B cell (primary cell): ENCODE results near the gene CLDN8. TPM values are rescaled to one million over a fixed set of nuclear protein-coding genes. Genes with fewer than 3 reads are reported as not detected.

Source experiments
- ATAC-seq: fragments of 200-7000 bp; cut with Tn5 transposase; one replicate; pipeline ENCODE4 v1.10.0; 2021; ENCODE audit warnings: low read depth, mild to moderate bottlenecking, moderate number of reproducible peaks, moderate library complexity
- CTCF ChIA-PET: fragments of 350-600 bp; sonication (Branson Sonifier 250); formaldehyde crosslinking; loops from one replicate; lab custom pipeline; 2021; ENCODE audit warnings: antibody characterized with exemption, inconsistent platforms; lab: Charles Lee
- POLR2A ChIA-PET: fragments of 350-600 bp; sonication (Branson Sonifier 250); formaldehyde crosslinking; loops from one replicate; lab custom pipeline; 2021; ENCODE audit warnings: antibody characterized with exemption; lab: Charles Lee
- DNase-seq: peaks from one replicate; pipeline ENCODE4 v3.0.0; 2013
- H2AFZ ChIP-seq: 2 replicates; pipeline ENCODE4 v1.6.1; 2012; ENCODE audit warnings: mild to moderate bottlenecking, low read depth, low read length; ENCODE audit not compliant: insufficient read depth, poor library complexity, severe bottlenecking
- H3K27ac ChIP-seq, 2 donors: 1 replicate in 1 of 2; 2 replicates in 1 of 2; pipeline ENCODE4 v1.5.1; 2012 to 2013; ENCODE audit warnings: low read length in 2 of 2, mild to moderate bottlenecking in 2 of 2, moderate library complexity in 1 of 2
- H3K27me3 ChIP-seq, 4 experiments: fragments of 200-600 bp in 1 of 4; sonication (generic) in 1 of 4; replicated peaks in 1 of 4; 1 replicate in 2 of 4; 2 replicates in 2 of 4; pipeline versions ENCODE4 v1.6.1 to v1.7.0; 2013 to 2016; ENCODE audit warnings: low read length in 3 of 4, mild to moderate bottlenecking in 2 of 4, mixed read lengths in 1 of 4, moderate library complexity in 1 of 4; ENCODE audit not compliant: insufficient read depth in 4 of 4, control insufficient read depth in 3 of 4; ENCODE audit errors: control extremely low read depth in 1 of 4
- H3K36me3 ChIP-seq, 2 experiments: replicated peaks in 1 of 2; 1 replicate in 1 of 2; 2 replicates in 1 of 2; pipeline versions ENCODE4 v1.6.1 to v1.7.1; 2013; ENCODE audit warnings: low read length in 1 of 2; ENCODE audit not compliant: insufficient read depth in 2 of 2, control insufficient read depth in 1 of 2; ENCODE audit errors: control extremely low read depth in 1 of 2, extremely low read depth in 1 of 2
- H3K4me1 ChIP-seq, 2 donors: fragments of 200-600 bp in 1 of 2; sonication (generic) in 1 of 2; 1 replicate in 1 of 2; 2 replicates in 1 of 2; pipeline versions ENCODE4 v1.5.1 to v1.6.1; 2013 to 2017; ENCODE audit warnings: low read length in 2 of 2; ENCODE audit not compliant: control insufficient read depth in 2 of 2, insufficient read depth in 2 of 2
- H3K4me2 ChIP-seq: replicated peaks from 2 replicates; pipeline ENCODE3; 2012; ENCODE audit warnings: mild to moderate bottlenecking, low read depth, low read length; ENCODE audit not compliant: poor library complexity, severe bottlenecking
- H3K4me3 ChIP-seq, 5 experiments: fragments of 200-600 bp in 1 of 5; sonication (generic) in 1 of 5; 1 replicate in 3 of 5; 2 replicates in 2 of 5; pipeline versions ENCODE4 v1.5.1 to v1.7.0; 2011 to 2016; ENCODE audit warnings: low read length in 4 of 5, mild to moderate bottlenecking in 4 of 5, low read depth in 2 of 5, control low read depth in 1 of 5, moderate library complexity in 1 of 5; ENCODE audit not compliant: insufficient read depth in 1 of 5; ENCODE audit errors: control extremely low read depth in 1 of 5, extremely low read depth in 1 of 5
- H3K79me2 ChIP-seq: fragments of 200-600 bp; sonication (generic); one replicate; pipeline ENCODE4 v1.6.0; 2016; ENCODE audit warnings: low read length; ENCODE audit not compliant: control insufficient read depth, insufficient read depth
- H3K9ac ChIP-seq: fragments of 200-600 bp; sonication (generic); 2 replicates; pipeline ENCODE4 v1.6.1; 2017; ENCODE audit warnings: mild to moderate bottlenecking, low read length, moderate library complexity
- H3K9me3 ChIP-seq, 3 donors: one replicate each; pipeline versions ENCODE4 v1.6.1 to v1.7.1; 2013; ENCODE audit warnings: low read length in 2 of 3; ENCODE audit not compliant: control insufficient read depth in 2 of 3, insufficient read depth in 1 of 3; ENCODE audit errors: control extremely low read depth in 1 of 3
- H4K20me1 ChIP-seq: 2 replicates; pipeline ENCODE4 v1.6.0; 2012; ENCODE audit warnings: mild to moderate bottlenecking, low read length; ENCODE audit not compliant: insufficient read depth, control insufficient read depth, poor library complexity, severe bottlenecking
- H3K27ac Mint-ChIP-seq: one replicate; pipeline ENCODE4 v1.8.0; 2021; ENCODE audit warnings: mixed read lengths
- H3K27me3 Mint-ChIP-seq: one replicate; pipeline ENCODE4 v1.8.0; 2021; ENCODE audit warnings: mixed read lengths
- H3K4me1 Mint-ChIP-seq: one replicate; pipeline ENCODE4 v1.8.0; 2021; ENCODE audit warnings: mixed read lengths
- H3K4me3 Mint-ChIP-seq: one replicate; pipeline ENCODE4 v1.8.0; 2021; ENCODE audit warnings: mixed read lengths
- H3K9me3 Mint-ChIP-seq: one replicate; pipeline ENCODE4 v1.8.0; 2022; ENCODE audit warnings: mixed read lengths; ENCODE audit not compliant: insufficient read depth
- CTCF ChIP-seq: fragments of 200-600 bp; IDR thresholded peaks from one replicate; pipeline ENCODE4 v1.8.0; 2022; ENCODE audit warnings: antibody characterized with exemption, mild to moderate bottlenecking
- EZH2 ChIP-seq: IDR thresholded peaks from 2 replicates; pipeline ENCODE4 v1.6.1; 2012; ENCODE audit warnings: borderline replicate concordance, low read depth, mild to moderate bottlenecking, moderate library complexity, low read length; ENCODE audit not compliant: insufficient read depth, poor library complexity, severe bottlenecking
- WGBS: methylation state at CpG from one replicate; pipeline ENCODE4 v1.1.5; 2013; ENCODE audit warnings: missing lambda C conversion rate; ENCODE audit not compliant: insufficient coverage; 5-methylcytosine and 5-hydroxymethylcytosine counted together
- intact Hi-C: fragments of 100-400 bp; cut with micrococcal nuclease; formaldehyde crosslinking; loops from one replicate; pipeline ENCODE4 v1.10.0; 2022
- polyA plus RNA-seq: library from polyadenylated mRNA; depleted of rRNA; stranded (reverse); fragments of >200 nt; gene quantifications from 2 replicates; pipeline ENCODE4 v1.2.3, GENCODE V29; 2012
- total RNA-seq, 2 donors: library from RNA; stranded (reverse); fragments of 120-200 nt in 1 of 2; gene quantifications; 1 replicate in 1 of 2; 2 replicates in 1 of 2; pipeline versions ENCODE4 v1.2.3 to v1.2.4, GENCODE V29; 2013 to 2022

The CLDN8 gene
- total and polyA plus RNA-seq, 2 donors (not counting 1 experiment from before 2014, with no cell fraction given) = not detected

DNA sequence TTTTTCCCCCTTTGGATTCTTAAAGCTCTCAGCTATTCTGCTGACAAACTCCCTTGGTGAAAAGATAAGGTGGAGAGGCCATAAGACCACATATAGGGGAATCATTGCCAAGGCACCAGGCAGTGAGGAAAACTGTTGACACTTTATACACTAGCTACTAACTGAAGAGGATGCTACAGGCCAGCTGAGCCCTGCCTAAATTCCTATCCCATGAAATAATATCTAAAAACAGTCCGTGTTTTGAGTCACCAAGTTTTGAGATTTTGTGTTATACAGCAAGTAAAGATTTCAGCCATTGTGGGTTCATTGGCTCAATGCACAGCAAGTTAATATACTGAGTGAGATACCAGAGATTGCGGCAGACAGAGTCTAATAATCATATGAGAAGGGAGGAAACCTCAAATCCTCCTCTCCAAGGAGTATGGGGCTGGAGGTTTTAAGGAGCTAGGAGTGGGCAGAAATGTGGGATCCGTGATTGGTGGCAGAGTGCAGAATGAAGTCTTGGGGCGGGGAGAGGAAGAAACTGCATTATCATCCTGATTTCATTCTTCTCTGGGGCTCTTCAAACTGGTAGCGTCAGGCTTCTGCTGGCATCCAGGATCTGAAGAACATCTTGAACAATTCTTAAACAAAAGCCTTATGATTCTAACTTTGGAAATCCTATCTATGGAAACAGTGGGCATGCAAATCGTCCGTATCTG, 9.2 kb downstream of the CLDN8 start:
- Histone ChIP-seq H3K27me3 (no peaks in the 10 kb centered on the region), H3K36me3 (no peaks in the 10 kb centered on the region), H3K9me3 (no peaks in the 10 kb centered on the region), H3K4me3 (no peak overlapping the region), H4K20me1 (no peaks in the 10 kb centered on the region), H3K27ac (no peak overlapping the region), H3K9ac (no peak overlapping the region), H2AFZ (no peak overlapping the region), H3K4me1 (no peaks in the 10 kb centered on the region), H3K4me2 (no peak overlapping the region), H3K79me2 (no peaks in the 10 kb centered on the region)
- Mint-ChIP-seq H3K9me3 (no peaks in the 10 kb centered on the region), H3K4me3 (no peak overlapping the region), H3K4me1 (no peaks in the 10 kb centered on the region), H3K27ac (no peak overlapping the region), H3K27me3 (no peaks in the 10 kb centered on the region)
- WGBS = 92% methylated on average over 2 of the region's 7 CpGs
- ChIA-PET POLR2A (no interaction called here), CTCF (no interaction called here)
- intact Hi-C loops = no loop called here
- ATAC-seq = no peak
- DNase-seq = no peak
- TF ChIP-seq CTCF (no peak), EZH2 (no peak)

- H3K27me3 Mint-ChIP-seq = no peaks in the 10 kb centered on the region
- POLR2A ChIA-PET = no interaction called here
- ATAC-seq (no peak), DNase-seq (no peak)
- H2AFZ ChIP-seq = no peak overlapping the region
- no peak overlapping the region for H3K27ac ChIP-seq
- TF ChIP-seq CTCF (no peak), EZH2 (no peak)
- CTCF ChIA-PET = no interaction called here
- no peak overlapping the region for H3K4me2 ChIP-seq
- intact Hi-C loops = no loop called here
- no peaks in the 10 kb centered on the region for H3K4me1 Mint-ChIP-seq
- no peaks in the 10 kb centered on the region for H3K79me2 ChIP-seq
- H3K9me3 ChIP-seq = no peaks in the 10 kb centered on the region
- no peaks in the 10 kb centered on the region for H3K4me1 ChIP-seq
- no peaks in the 10 kb centered on the region for H4K20me1 ChIP-seq
- no peak overlapping the region for H3K9ac ChIP-seq
- no CpG with 5 or more reads among the region's 2 CpGs for WGBS
- H3K4me3 Mint-ChIP-seq = no peak overlapping the region
- peaks cover 3% of the 10 kb centered on the region for H3K9me3 Mint-ChIP-seq
- no peaks in the 10 kb centered on the region for H3K27me3 ChIP-seq
- no peaks in the 10 kb centered on the region for H3K36me3 ChIP-seq
- H3K4me3 ChIP-seq = no peak overlapping the region
- no peak overlapping the region for H3K27ac Mint-ChIP-seq
Observed at GRCh38 chr21:30200000-30200399, 15.9 kb downstream of the CLDN8 start.
